ENCODE results near the gene FBLN1. TPM values are rescaled to one million over a fixed set of nuclear protein-coding genes. Genes with fewer than 3 reads are reported as not detected.

FBLN1 gene
- polyA plus RNA-seq, 1 donor from 2014 or later: 3.4 TPM

DNA sequence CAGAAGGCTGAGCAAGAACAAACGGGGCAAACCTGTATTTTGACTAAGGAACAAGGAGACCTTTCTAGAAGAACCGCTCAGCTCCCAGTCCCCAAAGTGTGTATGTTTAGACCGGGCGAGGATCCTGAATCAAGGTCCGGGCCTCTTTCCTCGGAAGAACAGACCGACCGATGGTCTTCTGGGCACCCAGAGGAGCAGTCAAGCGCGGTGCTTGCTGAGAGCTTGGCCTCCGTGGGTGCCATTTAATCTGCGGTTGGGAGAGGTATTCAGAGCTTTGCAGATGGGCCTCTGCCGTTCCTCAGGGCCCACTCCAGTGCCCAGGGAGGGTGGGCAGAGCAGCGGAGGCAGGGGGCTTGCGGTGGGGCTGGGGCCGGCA lies 142.5 kb downstream of the FBLN1 start:
- Histone ChIP-seq H3K4me2 (ENCODE audit: low read length) (no peak overlapping the region), H3K9me2 (ENCODE audit: insufficient read depth, low read length) (no peaks in the 10 kb centered on the region), H3K36me3 (ENCODE audit: insufficient read depth, low read length) (no peaks in the 10 kb centered on the region), H3K4me3 (ENCODE audit: low read length) (no peak overlapping the region), H2AFZ (ENCODE audit: low read depth, low read length) (no peak overlapping the region), H3K9ac (ENCODE audit: low read length) (no peak overlapping the region), H3K79me2 (replicated peaks; ENCODE audit: insufficient read depth, low read length) (no peaks in the 10 kb centered on the region), H3K27me3 (ENCODE audit: insufficient read depth, low read depth, low read length) (no peaks in the 10 kb centered on the region), H3K27ac (ENCODE audit: low read length) (no peak overlapping the region), H3F3A (ENCODE audit: insufficient read depth, low read length, poor library complexity, severe bottlenecking) (no peaks in the 10 kb centered on the region), H4K20me1 (ENCODE audit: insufficient read depth) (no peaks in the 10 kb centered on the region), H3K9me3 (ENCODE audit: low read length) (no peaks in the 10 kb centered on the region)
- TF ChIP-seq POLR2AphosphoS5 (IDR thresholded peaks at IDR 0.05) (no peak), SMC3 (conservative IDR thresholded peaks at IDR 0.05; ENCODE audit: poor library complexity) (no peak), RAD21 (conservative IDR thresholded peaks at IDR 0.05) (no peak), TAF1 (IDR thresholded peaks at IDR 0.05; ENCODE audit: low read depth) (no peak), EZH2 (IDR thresholded peaks at IDR 0.05; ENCODE audit: borderline replicate concordance, insufficient read depth, low read length, poor library complexity, severe bottlenecking) (no peak), REST (IDR thresholded peaks at IDR 0.05; ENCODE audit: borderline replicate concordance) (no peak), MXI1 (conservative IDR thresholded peaks at IDR 0.05; ENCODE audit: poor library complexity, severe bottlenecking) (no peak), CTCF (IDR thresholded peaks at IDR 0.05; ENCODE audit: poor library complexity, severe bottlenecking) (no peak), EP300 (conservative IDR thresholded peaks at IDR 0.05; ENCODE audit: poor library complexity, severe bottlenecking) (no peak)

DNA sequence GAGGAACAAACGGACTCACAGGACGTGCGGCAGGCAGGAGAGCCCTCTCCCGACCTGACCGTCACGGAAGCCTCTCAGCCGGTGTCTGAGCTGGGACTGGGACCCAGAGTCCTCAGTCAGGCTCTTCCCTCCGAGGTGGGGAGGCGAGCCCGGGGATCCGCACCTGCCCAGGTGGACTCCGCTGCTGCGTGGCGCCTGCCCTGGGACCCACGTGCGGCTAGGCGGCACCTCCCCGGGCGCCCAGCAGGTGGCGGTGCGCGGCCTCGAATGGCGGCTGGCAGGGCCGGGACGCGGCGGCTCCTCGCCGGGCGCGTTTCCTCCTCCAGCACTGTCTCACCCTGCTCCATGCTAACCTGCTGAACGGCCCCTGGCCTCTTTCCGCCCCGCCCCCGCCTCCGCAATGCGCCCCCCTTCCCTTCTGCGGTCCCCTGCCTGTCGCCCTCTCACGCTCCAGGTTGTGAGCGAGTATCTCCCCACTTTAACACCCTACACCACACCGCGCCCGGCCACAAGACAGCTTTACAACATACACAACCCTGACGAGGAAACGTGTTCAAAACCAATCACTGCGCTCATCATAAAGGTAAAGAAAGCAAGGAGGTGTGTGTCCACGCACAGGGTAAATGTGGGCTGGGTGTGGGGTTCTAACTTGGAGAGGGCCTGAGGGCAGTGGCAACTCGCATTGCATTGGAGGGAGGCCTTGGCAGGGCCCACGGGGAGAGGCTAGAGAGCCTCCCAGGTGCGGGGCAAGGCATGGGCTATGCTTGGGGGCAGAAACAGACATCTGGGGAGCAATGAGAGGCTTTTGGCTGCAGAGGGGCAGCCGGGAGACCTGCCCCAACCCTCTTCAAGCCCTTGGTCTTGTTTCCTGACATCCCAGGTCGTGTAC lies 143.1 kb downstream of the FBLN1 start:
- Histone ChIP-seq H3F3A (ENCODE audit: insufficient read depth, low read length, poor library complexity, severe bottlenecking) (no peaks in the 10 kb centered on the region), H3K27ac (ENCODE audit: low read length) (no peak overlapping the region), H3K36me3 (ENCODE audit: insufficient read depth, low read length) (no peaks in the 10 kb centered on the region), H3K27me3 (ENCODE audit: insufficient read depth, low read depth, low read length) (no peaks in the 10 kb centered on the region), H3K9me3 (ENCODE audit: low read length) (no peaks in the 10 kb centered on the region), H3K4me2 (ENCODE audit: low read length) (no peak overlapping the region), H3K9me2 (ENCODE audit: insufficient read depth, low read length) (no peaks in the 10 kb centered on the region), H4K20me1 (ENCODE audit: insufficient read depth) (no peaks in the 10 kb centered on the region), H3K9ac (ENCODE audit: low read length) (no peak overlapping the region), H3K79me2 (replicated peaks; ENCODE audit: insufficient read depth, low read length) (no peaks in the 10 kb centered on the region), H3K4me3 (ENCODE audit: low read length) (no peak overlapping the region), H2AFZ (ENCODE audit: low read depth, low read length) (no peak overlapping the region)
- no peak for TF ChIP-seq TAF1 (IDR thresholded peaks at IDR 0.05; ENCODE audit: low read depth)
- TF ChIP-seq SMC3 (conservative IDR thresholded peaks at IDR 0.05; ENCODE audit: poor library complexity): peak; percentile 87
- TF ChIP-seq REST (IDR thresholded peaks at IDR 0.05; ENCODE audit: borderline replicate concordance): no peak
- TF ChIP-seq EZH2 (IDR thresholded peaks at IDR 0.05; ENCODE audit: borderline replicate concordance, insufficient read depth, low read length, poor library complexity, severe bottlenecking): no peak
- peak; percentile 80 for TF ChIP-seq CTCF (IDR thresholded peaks at IDR 0.05; ENCODE audit: poor library complexity, severe bottlenecking)
- peak; percentile 83 for TF ChIP-seq RAD21 (conservative IDR thresholded peaks at IDR 0.05)
- TF ChIP-seq POLR2AphosphoS5 (IDR thresholded peaks at IDR 0.05): no peak
- TF ChIP-seq EP300 (conservative IDR thresholded peaks at IDR 0.05; ENCODE audit: poor library complexity, severe bottlenecking): no peak
- no peak for TF ChIP-seq MXI1 (conservative IDR thresholded peaks at IDR 0.05; ENCODE audit: poor library complexity, severe bottlenecking)

Data from neural cell (in vitro differentiated cells).